ENCODE data around the gene SPATA31C2.
"Not testable (repeated sequence)": the region's sequence is repeated elsewhere in the genome, so short reads cannot be mapped to it uniquely, and the experiment has no call there.

- not testable (repeated sequence) for TF ChIP-seq CTCF (IDR thresholded peaks at IDR 0.05; ENCODE audit: insufficient read depth, low read length, poor library complexity, severe bottlenecking); EZH2phosphoT487 (conservative IDR thresholded peaks at IDR 0.05; ENCODE audit: low read length)
These were observed 8.7 kb downstream of the SPATA31C2 start for GRCh38 chr9:88129556-88129955.

Measured in SU-DHL-6 (cell line).